ENCODE measurements around the gene AXIN1. TPM values are rescaled to one million over a fixed set of nuclear protein-coding genes. Genes with fewer than 3 reads are reported as not detected.

AXIN1 gene
- polyA plus RNA-seq, 2 of the 4 experiments (the other 2 are of a cell fraction) = 8.7 to 19.3 TPM

DNA sequence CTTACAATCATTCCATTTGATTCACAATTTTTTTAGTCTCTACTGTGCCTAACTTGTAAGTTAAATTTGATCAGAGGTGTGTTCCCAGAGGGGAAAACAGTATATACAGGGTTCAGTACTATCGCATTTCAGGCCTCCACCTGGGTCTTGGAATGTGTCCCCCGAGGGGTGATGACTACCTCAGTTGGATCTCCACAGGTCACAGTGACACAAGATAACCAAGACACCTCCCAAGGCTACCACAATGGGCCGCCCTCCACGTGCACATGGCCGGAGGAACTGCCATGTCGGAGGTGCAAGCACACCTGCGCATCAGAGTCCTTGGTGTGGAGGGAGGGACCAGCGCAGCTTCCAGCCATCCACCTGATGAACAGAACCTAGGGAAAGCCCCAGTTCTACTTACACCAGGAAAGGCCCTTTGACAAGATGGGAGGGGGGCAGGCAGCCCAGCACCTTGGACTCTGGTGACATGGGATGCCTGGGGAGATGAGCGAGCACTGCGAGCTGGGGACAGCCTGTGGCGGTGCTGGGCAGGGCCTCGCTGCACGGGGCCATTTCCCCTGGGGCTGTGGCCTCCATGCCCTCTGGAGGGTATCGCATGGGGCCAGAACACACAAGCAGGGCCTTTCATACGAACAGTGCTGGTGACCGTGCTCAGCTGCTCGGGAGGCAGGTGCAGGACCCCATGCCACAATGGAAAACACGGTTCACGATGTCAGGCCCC lies 35.6 kb downstream of the AXIN1 start:
- Histone ChIP-seq H3K4me2 (no peak overlapping the region), H3K9me3 (no peaks in the 10 kb centered on the region), H3K4me1 (no peaks in the 10 kb centered on the region), H3K4me3 (no peak overlapping the region), H3K27ac (no peak overlapping the region)
- no peak for FAIRE-seq
- ChIA-PET POLR2A (no interaction called here), CTCF (interaction anchor here (1.6 kb wide), 2 partner anchors 9 to 137 kb away, joined by 3 read pairs; partner anchors contain the start of gene HBQ1)
- TF ChIP-seq SREBF2 (IDR thresholded peaks at IDR 0.05) = no peak
- no peak for TF ChIP-seq FOSL2 (IDR thresholded peaks at IDR 0.05)
- TF ChIP-seq FOSL2 (CRISPR knock-in tag; IDR thresholded peaks at IDR 0.05) = no peak
- TF ChIP-seq MAFK (IDR thresholded peaks at IDR 0.05; ENCODE audit: partially characterized antibody) = no peak
- TF ChIP-seq TP53 (CRISPR knock-in tag; IDR thresholded peaks at IDR 0.05) = no peak
- no peak for TF ChIP-seq HOXB13 (CRISPR knock-in tag; IDR thresholded peaks at IDR 0.05; ENCODE audit: low read depth)
- no peak for TF ChIP-seq NFE2L2 (conservative IDR thresholded peaks at IDR 0.05; ENCODE audit: low read length)
- TF ChIP-seq FOXS1 (CRISPR knock-in tag; IDR thresholded peaks at IDR 0.05) = no peak
- WGBS (ENCODE audit: missing lambda C conversion rate) = 86% methylated on average over 11 of the region's 19 CpGs
- DNase-seq (ENCODE audit: low read depth in 1 of 2, low spot score in 1 of 2) = no peak
- ATAC-seq = no peak

DNA sequence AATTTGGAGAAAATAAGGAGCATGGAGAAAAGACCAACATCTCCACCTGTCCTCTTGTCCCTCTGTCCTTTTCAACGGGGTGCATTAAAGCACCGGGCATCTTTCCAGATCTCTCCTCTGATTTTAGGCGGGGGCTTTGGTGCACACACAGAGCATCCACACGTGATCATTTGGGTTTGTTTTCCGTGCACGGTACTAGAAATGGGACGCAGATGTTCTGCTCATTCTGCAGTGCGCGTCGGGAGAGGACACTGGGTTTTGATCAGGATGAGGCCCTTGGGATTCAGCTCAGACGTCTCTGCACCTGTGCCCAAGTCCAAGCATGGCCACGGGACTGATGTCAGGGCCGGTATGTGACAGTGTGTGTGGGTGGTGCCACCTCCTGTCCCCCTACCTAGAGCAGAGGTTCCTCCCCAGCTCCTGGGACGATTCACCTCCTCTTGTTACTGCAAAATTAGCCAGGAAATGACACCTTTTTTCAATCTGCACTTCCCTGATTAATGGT lies 37.7 kb downstream of the AXIN1 start:
- no peak overlapping the region for H3K4me2 ChIP-seq
- ChIA-PET POLR2A (no interaction called here), CTCF (interaction anchor here (1.2 to 1.6 kb wide), 3 partner anchors 11 to 47 kb away, joined by 3 to 5 read pairs (median 4); no protein-coding TSS in a partner anchor)
- TF ChIP-seq MAFK (IDR thresholded peaks at IDR 0.05; ENCODE audit: partially characterized antibody) (no peak), JUNB (IDR thresholded peaks at IDR 0.05) (no peak), FOXS1 (CRISPR knock-in tag; IDR thresholded peaks at IDR 0.05) (no peak), POLR2AphosphoS2 (conservative IDR thresholded peaks at IDR 0.05; ENCODE audit: low read length) (no peak)
- no peaks in the 10 kb centered on the region for H3K9me3 ChIP-seq
- ATAC-seq (no peak), FAIRE-seq (no peak), DNase-seq (ENCODE audit: low read depth in 1 of 2, low spot score in 1 of 2) (no peak)
- no peaks in the 10 kb centered on the region for H3K4me1 ChIP-seq
- H3K27ac ChIP-seq = no peak overlapping the region
- H3K4me3 ChIP-seq = no peak overlapping the region
- 81% methylated on average over 14 of the region's 14 CpGs for WGBS (ENCODE audit: missing lambda C conversion rate)

DNA sequence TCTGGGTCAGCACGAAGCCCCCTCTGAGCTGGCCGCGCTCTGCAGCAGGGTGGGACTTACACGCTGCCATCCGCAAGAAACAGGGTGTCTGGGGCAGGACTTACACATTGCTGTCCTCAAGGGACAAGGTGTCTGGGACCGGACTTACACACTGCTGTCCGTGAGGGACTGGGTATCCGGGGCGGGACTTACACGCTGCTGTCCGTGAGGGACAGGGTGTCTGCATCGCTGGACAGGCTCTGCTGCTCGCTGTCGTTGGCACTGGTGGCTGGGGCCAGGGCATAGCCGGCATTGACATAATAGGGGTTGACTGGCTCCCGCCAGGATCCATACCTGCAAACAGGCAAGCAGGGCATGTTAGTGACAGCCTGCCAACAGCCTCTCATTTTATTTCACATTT lies 38.2 kb downstream of the AXIN1 start:
- Histone ChIP-seq H3K27ac (no peak overlapping the region), H3K9me3 (no peaks in the 10 kb centered on the region), H3K4me1 (no peaks in the 10 kb centered on the region), H3K4me3 (no peak overlapping the region), H3K4me2 (no peak overlapping the region)
- no peak for DNase-seq (ENCODE audit: low read depth in 1 of 2, low spot score in 1 of 2)
- ATAC-seq = no peak
- POLR2A ChIA-PET = no interaction called here
- CTCF ChIA-PET = interaction anchor here (1.3 to 1.7 kb wide), 5 partner anchors 11 to 249 kb away, joined by 3 to 5 read pairs (median 4); no protein-coding TSS in a partner anchor
- TF ChIP-seq, protein P1, sequence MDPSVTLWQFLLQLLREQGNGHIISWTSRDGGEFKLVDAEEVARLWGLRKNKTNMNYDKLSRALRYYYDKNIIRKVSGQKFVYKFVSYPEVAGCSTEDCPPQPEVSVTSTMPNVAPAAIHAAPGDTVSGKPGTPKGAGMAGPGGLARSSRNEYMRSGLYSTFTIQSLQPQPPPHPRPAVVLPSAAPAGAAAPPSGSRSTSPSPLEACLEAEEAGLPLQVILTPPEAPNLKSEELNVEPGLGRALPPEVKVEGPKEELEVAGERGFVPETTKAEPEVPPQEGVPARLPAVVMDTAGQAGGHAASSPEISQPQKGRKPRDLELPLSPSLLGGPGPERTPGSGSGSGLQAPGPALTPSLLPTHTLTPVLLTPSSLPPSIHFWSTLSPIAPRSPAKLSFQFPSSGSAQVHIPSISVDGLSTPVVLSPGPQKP (IDR thresholded peaks at IDR 0.05; ENCODE audit: low read depth, low read length) = no peak
- no peak for TF ChIP-seq NFE2L2 (conservative IDR thresholded peaks at IDR 0.05; ENCODE audit: low read length)
- 95% methylated on average over 16 of the region's 16 CpGs for WGBS (ENCODE audit: missing lambda C conversion rate)
- no peak for FAIRE-seq

DNA sequence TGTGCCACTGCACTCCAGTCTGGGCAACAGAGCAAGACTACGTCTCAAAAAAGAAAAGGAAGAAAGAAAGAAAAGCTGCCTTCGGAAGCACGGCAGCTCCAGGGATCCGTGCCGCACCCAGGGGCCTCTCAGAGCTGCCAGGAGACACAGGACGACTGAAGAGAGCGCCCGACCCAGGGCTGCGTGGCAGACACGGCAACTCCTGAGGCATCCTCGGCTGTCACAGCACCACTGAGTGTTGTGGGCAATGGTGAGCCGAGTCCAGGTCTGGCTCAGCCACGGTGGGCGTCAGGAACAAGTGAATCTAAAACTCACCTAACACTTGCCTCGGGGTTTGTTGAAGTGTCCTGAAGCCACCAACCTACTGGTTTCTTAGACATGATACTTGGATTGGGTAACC lies 40.8 kb downstream of the AXIN1 start:
- TF ChIP-seq POLR2A (IDR thresholded peaks at IDR 0.05; ENCODE audit: low read length) (no peak), KDM5A (IDR thresholded peaks at IDR 0.05) (no peak), RAD21 (conservative IDR thresholded peaks at IDR 0.05 in 1 of 2, IDR thresholded peaks at IDR 0.05 in 1 of 2) (no peak), MAFK (IDR thresholded peaks at IDR 0.05; ENCODE audit: partially characterized antibody) (no peak), HEYL (CRISPR knock-in tag; IDR thresholded peaks at IDR 0.05) (no peak), CBX8 (IDR thresholded peaks at IDR 0.05) (no peak), RFX5 (IDR thresholded peaks at IDR 0.05) (no peak), CEBPB (IDR thresholded peaks at IDR 0.05) (no peak), RNF2 (IDR thresholded peaks at IDR 0.05; ENCODE audit: borderline replicate concordance, low read depth) (no peak), FOXS1 (CRISPR knock-in tag; IDR thresholded peaks at IDR 0.05) (no peak), EHMT2 (IDR thresholded peaks at IDR 0.05; ENCODE audit: low read depth) (no peak), NPAS2 (CRISPR knock-in tag; IDR thresholded peaks at IDR 0.05; ENCODE audit: borderline replicate concordance) (no peak), ESRRA (IDR thresholded peaks at IDR 0.05; ENCODE audit: borderline replicate concordance, low read length) (no peak), HOXB5 (CRISPR knock-in tag; IDR thresholded peaks at IDR 0.05) (no peak)
- TF ChIP-seq, protein P2, sequence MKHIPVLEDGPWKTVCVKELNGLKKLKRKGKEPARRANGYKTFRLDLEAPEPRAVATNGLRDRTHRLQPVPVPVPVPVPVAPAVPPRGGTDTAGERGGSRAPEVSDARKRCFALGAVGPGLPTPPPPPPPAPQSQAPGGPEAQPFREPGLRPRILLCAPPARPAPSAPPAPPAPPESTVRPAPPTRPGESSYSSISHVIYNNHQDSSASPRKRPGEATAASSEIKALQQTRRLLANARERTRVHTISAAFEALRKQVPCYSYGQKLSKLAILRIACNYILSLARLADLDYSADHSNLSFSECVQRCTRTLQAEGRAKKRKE (CRISPR knock-in tag; IDR thresholded peaks at IDR 0.05; ENCODE audit: low read depth) = no peak
- TF ChIP-seq, protein P3, sequence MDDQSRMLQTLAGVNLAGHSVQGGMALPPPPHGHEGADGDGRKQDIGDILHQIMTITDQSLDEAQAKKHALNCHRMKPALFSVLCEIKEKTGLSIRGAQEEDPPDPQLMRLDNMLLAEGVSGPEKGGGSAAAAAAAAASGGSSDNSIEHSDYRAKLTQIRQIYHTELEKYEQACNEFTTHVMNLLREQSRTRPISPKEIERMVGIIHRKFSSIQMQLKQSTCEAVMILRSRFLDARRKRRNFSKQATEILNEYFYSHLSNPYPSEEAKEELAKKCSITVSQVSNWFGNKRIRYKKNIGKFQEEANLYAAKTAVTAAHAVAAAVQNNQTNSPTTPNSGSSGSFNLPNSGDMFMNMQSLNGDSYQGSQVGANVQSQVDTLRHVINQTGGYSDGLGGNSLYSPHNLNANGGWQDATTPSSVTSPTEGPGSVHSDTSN (IDR thresholded peaks at IDR 0.05) = no peak
- no peak overlapping the region for H3K27ac ChIP-seq
- no peak overlapping the region for H3K4me2 ChIP-seq
- POLR2A ChIA-PET = no interaction called here
- ATAC-seq (no peak), DNase-seq (ENCODE audit: low read depth in 1 of 2, low spot score in 1 of 2) (no peak), FAIRE-seq (no peak)
- 92% methylated on average over 15 of the region's 15 CpGs for WGBS (ENCODE audit: missing lambda C conversion rate)
- H3K4me1 ChIP-seq = no peaks in the 10 kb centered on the region
- no peak overlapping the region for H3K4me3 ChIP-seq
- no peaks in the 10 kb centered on the region for H3K9me3 ChIP-seq
- CTCF ChIA-PET = interaction anchor here (1.4 kb wide), 1 partner anchor 50 kb away, joined by 5 read pairs; no protein-coding TSS in a partner anchor
